Retina (tissue), 1 donor: Measurements from ENCODE around the gene CLIC4.
"Not testable (repeated sequence)": the region's sequence is repeated elsewhere in the genome, so short reads cannot be mapped to it uniquely, and the experiment has no call there.

Experiments used
- DNase-seq: peaks from one replicate; pipeline ENCODE4 v3.0.0-alpha.2; 2016

CLIC4 gene

GRCh38 chr1:24748191-24749121 is 3.2 kb downstream of the CLIC4 start:
- no peak for DNase-seq

- no peak for DNase-seq
Observed at GRCh38 chr1:24749252-24749651, 4.0 kb downstream of the CLIC4 start.

- DNase-seq = no peak
Observed at GRCh38 chr1:24749886-24750285, 4.6 kb downstream of the CLIC4 start.

GRCh38 chr1:24751833-24752232 is 6.6 kb downstream of the CLIC4 start:
- DNase-seq = no peak

GRCh38 chr1:24752305-24752704 is 7.1 kb downstream of the CLIC4 start:
- no peak for DNase-seq

GRCh38 chr1:24754229-24754628 is 9.0 kb downstream of the CLIC4 start:
- DNase-seq = no peak

- DNase-seq = not testable (repeated sequence)
Observed at GRCh38 chr1:24755323-24755722, 10.1 kb downstream of the CLIC4 start.

GRCh38 chr1:24756395-24756794 is 11.1 kb downstream of the CLIC4 start:
- no peak for DNase-seq

- DNase-seq = no peak
Observed at GRCh38 chr1:24759492-24759891, 14.2 kb downstream of the CLIC4 start.

- no peak for DNase-seq
Observed at GRCh38 chr1:24761582-24761981, 16.3 kb downstream of the CLIC4 start.

GRCh38 chr1:24762133-24762676 is 17.0 kb downstream of the CLIC4 start:
- DNase-seq = no peak

GRCh38 chr1:24763671-24764070 is 18.4 kb downstream of the CLIC4 start:
- DNase-seq = no peak

GRCh38 chr1:24764439-24764838 is 19.2 kb downstream of the CLIC4 start:
- no peak for DNase-seq

GRCh38 chr1:24764848-24765247 is 19.6 kb downstream of the CLIC4 start:
- DNase-seq = no peak

- no peak for DNase-seq
Observed at GRCh38 chr1:24765308-24765988, 20.2 kb downstream of the CLIC4 start.

- no peak for DNase-seq
Observed at GRCh38 chr1:24767351-24767750, 22.1 kb downstream of the CLIC4 start.

- no peak for DNase-seq
Observed at GRCh38 chr1:24768873-24769605, 23.8 kb downstream of the CLIC4 start.

GRCh38 chr1:24769656-24770651 is 24.7 kb downstream of the CLIC4 start:
- no peak for DNase-seq

GRCh38 chr1:24770881-24771280 is 25.6 kb downstream of the CLIC4 start:
- no peak for DNase-seq

- no peak for DNase-seq
Observed at GRCh38 chr1:24771574-24771973, 26.3 kb downstream of the CLIC4 start.

- no peak for DNase-seq
Observed at GRCh38 chr1:24773618-24774017, 28.4 kb downstream of the CLIC4 start.

GRCh38 chr1:24775348-24775747 is 30.1 kb downstream of the CLIC4 start:
- no peak for DNase-seq
